DND-41 (cell line): ENCODE measurements around the gene WDR7.

ENCODE experiments used
- ATAC-seq: fragments of 200-7000 bp; cut with Tn5 transposase; 3 replicates; pipeline ENCODE4 v1.9.1; 2021; ENCODE audit warnings: low read depth; ENCODE audit not compliant: insufficient read depth
- DNase-seq: peaks from one replicate; pipeline ENCODE4 v3.0.0-alpha.2; 2020
- H2AFZ ChIP-seq: 2 replicates; pipeline ENCODE4 v1.6.0; 2012; ENCODE audit warnings: low read depth, low read length
- H3K27ac ChIP-seq: 2 replicates; pipeline ENCODE4 v1.5.1; 2012; ENCODE audit warnings: low read length, inconsistent platforms
- H3K27me3 ChIP-seq: fragments of 200-600 bp; sonication (generic); 2 replicates; pipeline ENCODE4 v1.6.0; 2012; ENCODE audit warnings: low read length, mild to moderate bottlenecking, inconsistent platforms; ENCODE audit not compliant: insufficient read depth, poor library complexity
- H3K36me3 ChIP-seq: 2 replicates; pipeline ENCODE4 v1.5.1; 2012; ENCODE audit warnings: low read length, inconsistent platforms; ENCODE audit not compliant: insufficient read depth
- H3K4me1 ChIP-seq: 2 replicates; pipeline ENCODE4 v1.5.1; 2012; ENCODE audit warnings: mild to moderate bottlenecking, low read length; ENCODE audit not compliant: insufficient read depth
- H3K4me2 ChIP-seq: 2 replicates; pipeline ENCODE4 v1.6.0; 2012; ENCODE audit warnings: mild to moderate bottlenecking, moderate library complexity, low read length, inconsistent platforms; ENCODE audit not compliant: insufficient read depth
- H3K4me3 ChIP-seq, 2 experiments: fragments of 200-600 bp in 1 of 2; shearing (Covaris generic) in 1 of 2; 2 replicates each; pipeline ENCODE4 v1.5.1; 2012 to 2016; ENCODE audit warnings: inconsistent platforms in 2 of 2, low read length in 2 of 2, mild to moderate bottlenecking in 2 of 2, low read depth in 1 of 2, moderate library complexity in 1 of 2
- H3K79me2 ChIP-seq: 2 replicates; pipeline ENCODE4 v1.6.0; 2012; ENCODE audit warnings: low read length, inconsistent platforms; ENCODE audit not compliant: insufficient read depth
- H3K9ac ChIP-seq: 2 replicates; pipeline ENCODE4 v1.6.0; 2012; ENCODE audit warnings: low read depth, mild to moderate bottlenecking, inconsistent platforms, low read length, moderate library complexity
- H3K9me3 ChIP-seq: 2 replicates; pipeline ENCODE4 v1.5.1; 2012; ENCODE audit warnings: low read length, moderate library complexity, mild to moderate bottlenecking, inconsistent platforms; ENCODE audit not compliant: insufficient read depth, severe bottlenecking
- H4K20me1 ChIP-seq: 2 replicates; pipeline ENCODE4 v1.6.0; 2012; ENCODE audit warnings: low read length; ENCODE audit not compliant: insufficient read depth
- CTCF ChIP-seq: IDR thresholded peaks from 2 replicates; pipeline ENCODE4 v1.5.1; 2012; ENCODE audit warnings: borderline replicate concordance, low read length, moderate library complexity, mild to moderate bottlenecking; ENCODE audit not compliant: poor library complexity, severe bottlenecking; ENCODE audit errors: extremely low read depth
- EZH2 ChIP-seq: IDR thresholded peaks from 3 replicates; pipeline ENCODE4 v1.6.1; 2012; ENCODE audit warnings: borderline replicate concordance, low read depth, mild to moderate bottlenecking, moderate library complexity, low read length, inconsistent platforms; ENCODE audit not compliant: severe bottlenecking

WDR7 gene

DNA sequence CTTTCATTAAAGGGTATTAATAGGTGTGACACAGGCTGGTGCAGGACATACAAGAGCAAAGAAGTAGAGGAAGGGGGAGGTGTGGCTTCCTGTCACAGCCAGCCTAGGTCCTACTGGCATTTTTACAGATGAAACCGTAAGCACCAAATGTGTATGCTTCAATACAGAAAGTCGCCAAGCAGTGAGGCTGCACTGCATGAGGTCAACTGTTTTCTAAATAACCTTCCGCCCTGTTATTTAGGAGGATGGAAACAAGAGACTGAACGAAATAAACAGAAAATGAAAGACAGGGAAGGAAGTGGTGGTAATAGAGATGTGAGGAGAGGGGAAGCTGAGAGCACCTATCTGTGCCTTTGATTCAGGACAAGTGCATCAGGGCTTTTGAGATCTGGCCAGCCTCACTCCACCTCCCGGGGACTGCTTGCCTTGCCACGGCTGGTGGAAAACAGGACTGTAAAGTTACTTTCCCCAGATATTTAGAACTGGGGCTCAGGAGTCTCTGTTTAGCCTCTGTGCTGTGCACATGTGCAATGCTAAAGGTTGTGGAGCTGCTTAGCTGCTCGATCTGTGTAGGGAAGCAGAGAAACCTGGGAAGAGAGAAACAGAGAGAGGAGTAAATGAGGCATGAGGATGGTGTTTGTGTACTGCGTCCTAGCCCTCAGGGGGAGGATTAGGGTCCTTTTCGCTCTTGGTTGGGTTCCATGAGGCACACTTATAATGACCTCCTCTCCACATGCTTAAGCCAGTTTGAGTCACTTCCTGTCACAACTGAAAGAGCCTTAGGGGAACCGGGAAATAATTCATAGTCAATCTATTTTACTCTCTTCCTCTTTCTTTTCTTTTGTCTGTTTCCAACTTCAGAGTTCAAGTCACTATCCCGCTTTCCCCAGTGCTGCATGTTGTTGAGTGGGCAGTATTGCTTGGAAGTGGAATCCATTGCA lies 433.4 kb downstream of the WDR7 start:
- Histone ChIP-seq H3K4me2 (no peak overlapping the region), H3K4me3 (no peak overlapping the region)

GRCh38 chr18:57085371-57085770 lies 434.2 kb downstream of the WDR7 start:
- Histone ChIP-seq H3K4me3 (no peak overlapping the region), H3K27ac (no peak overlapping the region), H3K9me3 (no peaks in the 10 kb centered on the region), H3K4me1 (no peaks in the 10 kb centered on the region), H4K20me1 (no peaks in the 10 kb centered on the region), H3K4me2 (no peak overlapping the region), H3K27me3 (peaks cover 21% of the 10 kb centered on the region), H2AFZ (no peak overlapping the region), H3K9ac (no peak overlapping the region), H3K36me3 (no peaks in the 10 kb centered on the region), H3K79me2 (no peaks in the 10 kb centered on the region)
- ATAC-seq (no peak), DNase-seq (no peak)
- TF ChIP-seq CTCF (no peak), EZH2 (no peak)

More for the DNA sequence above, 433.4 kb downstream of the WDR7 start:
- Histone ChIP-seq H3K9ac (no peak overlapping the region), H3K9me3 (no peaks in the 10 kb centered on the region), H2AFZ (no peak overlapping the region), H3K27me3 (peaks cover 21% of the 10 kb centered on the region), H3K27ac (no peak overlapping the region), H3K79me2 (no peaks in the 10 kb centered on the region), H3K36me3 (no peaks in the 10 kb centered on the region), H4K20me1 (no peaks in the 10 kb centered on the region), H3K4me1 (no peaks in the 10 kb centered on the region)
- no peak for TF ChIP-seq EZH2
- TF ChIP-seq CTCF, result no peak
- peak; percentile 35; the same call in 1 of the 3 replicates for ATAC-seq
- DNase-seq, result no peak

GRCh38 chr18:57086163-57086562 lies 435.0 kb downstream of the WDR7 start:
- TF ChIP-seq EZH2 (no peak), CTCF (no peak)
- no peaks in the 10 kb centered on the region for H3K4me1 ChIP-seq
- H3K4me2 ChIP-seq, result no peak overlapping the region
- no peak overlapping the region for H3K4me3 ChIP-seq
- H3K27ac ChIP-seq, result no peak overlapping the region
- no peaks in the 10 kb centered on the region for H3K9me3 ChIP-seq
- no peak for ATAC-seq
- H3K36me3 ChIP-seq, result no peaks in the 10 kb centered on the region
- H3K79me2 ChIP-seq, result no peaks in the 10 kb centered on the region
- peaks cover 21% of the 10 kb centered on the region for H3K27me3 ChIP-seq
- H2AFZ ChIP-seq, result no peak overlapping the region
- no peaks in the 10 kb centered on the region for H4K20me1 ChIP-seq
- H3K9ac ChIP-seq, result no peak overlapping the region
- DNase-seq, result no peak
